HG02938 (cell line): Measurements from ENCODE around the gene ACAD10.
A peak's percentile ranks its signal among the peaks of the same experiment; 100 is the strongest.

Experiments used
- ATAC-seq: cut with Tn5 transposase; IDR thresholded peaks from one replicate; pipeline ENCODE4 v1.9.1; 2021; ENCODE audit warnings: mild to moderate bottlenecking, moderate library complexity; ENCODE audit not compliant: unreplicated experiment

ACAD10 gene

DNA sequence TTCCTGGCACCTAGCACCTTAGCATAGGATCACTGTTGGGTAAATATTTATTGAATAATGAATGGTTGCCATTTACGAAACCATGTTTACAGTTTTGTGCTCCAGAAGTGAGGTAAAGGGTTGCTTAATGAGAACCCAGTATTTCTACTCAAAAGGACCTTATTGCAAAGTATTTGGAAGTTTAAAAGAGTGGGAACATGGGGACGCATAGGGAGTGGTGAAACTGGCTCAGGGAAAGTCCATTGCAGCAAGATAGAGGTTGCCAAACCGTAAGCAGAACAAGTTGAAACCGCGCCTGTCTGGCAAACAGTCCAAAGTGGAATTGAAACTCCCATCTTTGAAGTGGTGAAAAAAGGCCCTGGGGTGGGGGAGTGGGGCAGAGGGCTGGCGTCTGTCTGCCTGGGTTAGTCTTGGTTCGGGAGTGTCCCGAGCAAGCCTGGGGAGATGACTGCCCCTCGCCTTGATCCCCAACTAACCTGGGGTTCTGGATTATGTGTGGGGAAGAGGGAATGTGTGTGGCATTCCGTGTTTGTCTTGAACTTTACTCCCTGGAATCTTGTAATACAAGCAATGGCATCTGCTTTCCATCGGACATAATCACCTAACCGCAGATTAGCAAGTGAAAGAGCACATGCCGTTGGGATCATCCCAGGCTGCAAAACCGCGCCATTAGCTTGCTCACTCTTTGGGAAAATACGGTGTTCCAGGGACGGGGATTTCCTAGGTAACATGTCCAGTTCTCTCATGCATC, 88.1 kb downstream of the ACAD10 start:
- no peak for ATAC-seq

DNA sequence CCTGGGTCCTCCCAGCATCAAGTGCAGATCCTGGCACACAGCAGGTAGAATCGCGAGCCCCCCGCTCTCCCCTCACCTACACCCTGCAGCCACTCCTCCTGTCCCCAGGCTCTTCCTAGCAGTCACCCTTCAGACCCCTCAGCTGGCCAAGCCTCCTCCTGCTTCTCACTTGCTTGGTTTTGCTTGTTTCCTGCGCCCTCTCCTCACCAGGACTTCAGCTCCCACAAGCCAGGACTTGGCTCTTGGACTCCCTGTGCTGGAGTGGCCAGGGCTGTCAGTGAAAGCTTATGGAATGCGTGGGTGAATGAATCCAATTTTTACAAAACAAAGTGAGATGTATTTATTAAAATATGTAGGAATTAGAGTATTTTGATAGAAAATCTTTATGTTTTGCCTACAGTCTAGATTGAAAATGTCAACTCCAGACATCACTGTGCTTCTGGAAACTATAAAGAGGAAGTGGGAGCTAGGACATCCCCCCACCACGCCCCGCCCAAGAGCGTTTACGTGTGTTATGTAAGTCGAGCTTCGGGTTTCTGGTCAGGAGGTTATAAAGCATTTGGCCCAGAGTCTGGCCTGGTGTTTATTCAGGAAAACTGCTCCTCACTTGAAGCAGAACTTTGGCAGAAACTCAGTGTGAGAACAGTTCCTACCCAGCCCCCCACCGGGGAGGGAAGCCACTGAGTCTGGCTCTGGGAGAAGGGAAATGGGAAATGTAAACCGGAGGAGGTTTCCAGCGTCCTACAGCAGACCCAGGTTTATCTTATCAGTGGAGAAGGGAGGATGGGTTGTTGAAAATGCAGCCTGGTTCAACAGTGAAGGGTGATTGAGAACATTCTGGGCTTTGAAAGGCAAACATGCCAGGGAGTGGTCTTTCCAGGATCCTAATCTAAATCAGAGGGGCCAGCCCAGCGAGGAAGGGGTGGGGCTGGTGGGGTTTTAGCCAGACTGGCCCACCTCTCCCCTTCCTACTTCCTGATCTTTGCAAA, 89.6 kb downstream of the ACAD10 start:
- peak; percentile 53 for ATAC-seq

GRCh38 chr12:111776836-111777344, 91.0 kb downstream of the ACAD10 start:
- ATAC-seq, result no peak

DNA sequence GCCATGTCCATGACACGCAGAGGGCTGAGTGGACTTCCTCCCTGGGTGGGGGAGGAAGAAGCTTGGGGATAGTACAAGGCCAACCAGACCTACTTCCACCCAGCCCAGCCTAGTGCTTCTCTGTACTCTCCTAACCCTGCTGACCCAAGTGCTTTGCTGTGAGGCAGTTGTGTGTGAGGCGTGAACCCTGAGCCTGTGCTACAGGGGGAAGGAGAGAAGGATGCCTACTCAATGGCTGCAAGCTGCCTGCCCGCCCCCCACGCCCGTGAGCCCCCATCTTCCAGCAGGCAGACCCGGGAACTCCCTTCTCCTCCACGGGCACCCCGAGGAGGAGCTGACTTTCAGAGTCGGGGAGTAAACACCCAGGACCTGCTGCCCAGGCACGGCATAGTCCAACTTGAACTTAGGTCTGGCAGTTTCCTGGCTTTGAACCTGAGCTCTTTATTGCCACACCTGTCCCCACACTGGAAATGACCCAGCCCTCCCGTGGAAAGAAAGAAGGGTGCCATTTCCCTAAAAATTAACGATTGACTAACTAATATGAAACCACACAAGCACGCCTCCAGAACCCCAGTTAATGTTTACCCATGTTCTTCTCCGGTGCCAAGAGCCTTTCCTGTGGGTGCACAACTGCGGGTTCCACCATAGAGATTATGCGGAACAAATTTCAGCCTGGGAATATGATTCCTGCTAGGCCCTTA, 91.6 kb downstream of the ACAD10 start:
- no peak for ATAC-seq

GRCh38 chr12:111780166-111780565, 94.3 kb downstream of the ACAD10 start:
- ATAC-seq, result no peak

GRCh38 chr12:111780615-111781014, 94.8 kb downstream of the ACAD10 start:
- ATAC-seq, result no peak

GRCh38 chr12:111781085-111781658, 95.3 kb downstream of the ACAD10 start:
- ATAC-seq, result no peak

GRCh38 chr12:111783046-111783445, 97.2 kb downstream of the ACAD10 start:
- ATAC-seq, result no peak

DNA sequence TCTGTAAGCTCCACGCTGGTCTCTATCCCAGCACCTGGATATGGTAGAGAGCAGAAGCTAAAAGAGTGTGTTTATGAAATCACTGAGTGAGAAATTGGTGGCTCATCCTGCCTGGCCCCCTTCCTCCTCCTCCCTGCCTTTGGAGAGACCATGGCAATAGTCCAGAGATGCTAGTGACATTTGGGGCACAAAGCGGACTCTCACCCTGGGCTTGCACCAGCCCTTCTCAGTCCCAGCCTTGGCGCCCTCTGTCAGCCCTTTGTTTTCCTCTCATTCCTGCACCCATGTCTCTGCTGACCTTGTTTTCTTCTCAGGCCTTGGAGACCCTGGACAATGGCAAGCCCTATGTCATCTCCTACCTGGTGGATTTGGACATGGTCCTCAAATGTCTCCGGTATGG, 99.1 kb downstream of the ACAD10 start:
- ATAC-seq, result no peak

DNA sequence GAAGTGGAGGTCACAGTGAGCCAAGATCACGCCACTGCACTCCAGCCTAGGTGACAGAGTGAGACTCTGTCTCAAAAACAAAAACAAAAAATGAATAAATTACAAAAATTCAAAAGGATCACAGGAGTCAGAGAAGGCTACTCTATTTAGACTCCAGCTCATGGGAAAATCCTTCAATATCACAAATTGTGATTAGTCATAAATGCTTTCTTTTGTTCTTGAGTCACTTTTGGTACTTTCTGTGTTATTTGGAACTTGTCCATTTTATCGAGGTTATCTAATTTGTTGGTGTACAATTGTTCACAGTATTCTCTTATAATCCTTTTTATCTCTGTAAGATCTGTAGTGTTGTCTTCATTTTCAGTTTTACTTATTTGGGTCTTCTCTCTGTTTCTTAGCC, 99.8 kb downstream of the ACAD10 start:
- no peak for ATAC-seq

- ATAC-seq, result no peak
Measured at GRCh38 chr12:111788178-111788654, 102.4 kb downstream of the ACAD10 start.

DNA sequence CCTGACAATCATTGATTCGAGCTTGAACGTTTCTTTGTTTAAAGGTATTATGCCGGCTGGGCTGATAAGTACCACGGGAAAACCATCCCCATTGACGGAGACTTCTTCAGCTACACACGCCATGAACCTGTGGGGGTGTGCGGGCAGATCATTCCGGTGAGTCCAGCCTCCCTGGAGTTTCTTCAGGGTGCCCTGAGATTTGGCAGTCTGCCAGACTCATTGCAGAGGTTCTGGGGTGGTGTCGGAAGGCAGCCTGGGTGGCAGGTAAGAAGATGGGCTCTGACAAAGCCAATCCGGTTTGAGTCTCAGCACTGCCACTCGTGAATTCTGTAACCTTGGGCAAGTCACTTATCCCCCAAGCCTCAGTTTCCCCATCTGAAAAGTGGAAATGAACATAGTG, 103.9 kb downstream of the ACAD10 start:
- no peak for ATAC-seq

DNA sequence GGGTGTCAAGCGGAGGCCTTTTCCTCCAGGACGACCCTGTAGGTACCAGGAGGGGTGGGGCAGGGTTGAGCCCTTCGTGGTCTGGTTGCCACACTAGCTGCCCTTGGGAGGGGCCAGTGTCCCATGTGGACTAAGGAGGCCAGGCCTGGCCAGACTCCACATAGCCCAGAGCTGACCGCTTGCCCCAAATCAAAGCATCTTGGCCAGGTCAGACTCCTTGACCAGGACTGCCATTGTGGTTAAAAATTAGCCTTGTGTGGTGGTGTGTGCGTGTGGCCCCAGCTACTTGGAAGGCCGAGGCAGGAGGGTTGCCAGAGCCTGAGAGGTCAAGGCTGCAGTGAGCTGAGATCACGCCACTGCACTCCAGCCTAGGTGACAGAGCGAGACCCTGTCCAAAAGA, 105.7 kb downstream of the ACAD10 start:
- no peak for ATAC-seq

DNA sequence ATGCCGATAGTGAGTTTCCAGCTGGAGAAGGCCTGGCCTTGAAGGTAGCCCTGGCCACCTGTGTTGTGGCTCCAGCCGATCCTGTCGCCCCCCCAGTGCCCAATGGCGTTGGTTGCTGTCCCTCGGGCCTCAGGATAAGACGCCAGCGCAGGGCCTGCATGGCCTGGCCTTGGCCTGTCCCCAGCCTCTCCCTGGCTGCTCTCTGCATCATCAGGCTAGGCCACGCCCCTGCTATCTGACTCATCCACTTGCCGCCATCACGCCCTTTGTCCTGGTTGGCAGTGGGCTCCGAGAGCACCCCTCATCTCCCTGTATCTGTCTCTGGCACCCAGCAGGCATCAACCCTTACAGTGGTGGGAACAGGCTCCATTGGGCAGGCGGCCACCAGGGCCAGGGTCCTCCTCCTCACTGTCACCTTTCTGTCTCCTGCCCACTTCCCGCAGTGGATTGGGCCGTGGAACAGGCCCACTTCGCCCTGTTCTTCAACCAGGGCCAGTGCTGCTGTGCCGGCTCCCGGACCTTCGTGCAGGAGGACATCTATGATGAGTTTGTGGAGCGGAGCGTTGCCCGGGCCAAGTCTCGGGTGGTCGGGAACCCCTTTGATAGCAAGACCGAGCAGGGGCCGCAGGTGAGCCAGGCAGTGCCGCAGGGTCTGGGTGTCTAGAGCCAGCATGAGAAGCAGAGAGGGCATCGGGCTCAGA, 106.5 kb downstream of the ACAD10 start:
- no peak for ATAC-seq

- ATAC-seq, result no peak
Measured at GRCh38 chr12:111792856-111793235, 107.0 kb downstream of the ACAD10 start.

DNA sequence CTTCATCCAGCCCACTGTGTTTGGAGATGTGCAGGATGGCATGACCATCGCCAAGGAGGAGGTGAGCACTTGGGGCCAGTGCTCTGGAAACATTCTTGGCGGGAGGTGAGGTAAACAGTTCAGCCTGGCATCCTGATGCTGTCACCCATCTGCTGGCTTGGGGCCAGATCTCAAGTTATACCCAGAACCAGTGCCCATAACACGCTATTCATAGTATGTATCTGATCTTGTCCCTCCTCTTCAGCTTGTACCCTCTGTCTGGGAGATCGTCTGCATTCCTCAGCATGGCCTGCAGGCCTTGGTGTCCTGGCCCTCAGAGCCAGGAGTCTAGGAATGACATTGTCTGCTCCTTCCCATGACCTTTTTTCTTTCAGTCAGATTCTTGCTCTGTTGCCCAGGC, 112.3 kb downstream of the ACAD10 start:
- ATAC-seq, result no peak

DNA sequence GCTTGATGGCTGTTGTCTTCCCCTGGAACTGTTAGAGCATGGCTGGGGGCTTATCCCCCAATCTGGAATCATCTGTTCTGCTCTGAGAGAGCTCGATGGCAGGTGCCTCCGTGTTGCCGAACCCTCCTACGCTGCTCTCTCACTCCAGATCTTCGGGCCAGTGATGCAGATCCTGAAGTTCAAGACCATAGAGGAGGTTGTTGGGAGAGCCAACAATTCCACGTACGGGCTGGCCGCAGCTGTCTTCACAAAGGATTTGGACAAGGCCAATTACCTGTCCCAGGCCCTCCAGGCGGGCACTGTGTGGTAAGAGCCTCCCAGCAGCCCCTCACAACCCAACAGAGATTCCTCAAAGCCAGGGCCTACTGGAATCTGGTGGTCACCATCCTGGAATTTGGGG, 113.9 kb downstream of the ACAD10 start:
- ATAC-seq, result no peak

- no peak for ATAC-seq
Measured at GRCh38 chr12:111803038-111803626, 117.3 kb downstream of the ACAD10 start.

DNA sequence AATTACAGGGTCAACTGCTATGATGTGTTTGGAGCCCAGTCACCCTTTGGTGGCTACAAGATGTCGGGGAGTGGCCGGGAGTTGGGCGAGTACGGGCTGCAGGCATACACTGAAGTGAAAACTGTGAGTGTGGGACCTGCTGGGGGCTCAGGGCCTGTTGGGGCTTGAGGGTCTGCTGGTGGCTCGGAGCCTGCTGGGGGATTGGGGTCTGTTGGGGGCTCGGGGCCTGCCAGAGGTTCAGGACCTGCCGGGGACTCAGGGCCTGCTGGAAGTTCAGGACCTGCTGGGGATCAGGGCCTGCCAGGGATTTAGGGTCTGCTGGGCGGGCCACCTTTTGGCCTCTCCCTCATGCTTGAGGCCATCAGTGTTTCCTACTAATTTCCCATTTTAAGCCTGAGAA, 118.0 kb downstream of the ACAD10 start:
- ATAC-seq, result no peak

- ATAC-seq, result no peak
Measured at GRCh38 chr12:111806304-111806703, 120.5 kb downstream of the ACAD10 start.
